IMR-90 (cell line): ENCODE measurements around the gene CEBPB.

Experiments used
- POLR2A ChIP-seq: IDR thresholded peaks from 2 replicates; pipeline ENCODE4 v1.6.1; 2012; ENCODE audit warnings: mild to moderate bottlenecking, low read depth, low read length
- TF ChIP-seq, protein P1 (sequence below): conservative IDR thresholded peaks from 2 replicates; pipeline ENCODE4 v1.5.1; 2012; ENCODE audit warnings: mild to moderate bottlenecking, low read depth, low read length, improper control_type of control experiment

DNA sequence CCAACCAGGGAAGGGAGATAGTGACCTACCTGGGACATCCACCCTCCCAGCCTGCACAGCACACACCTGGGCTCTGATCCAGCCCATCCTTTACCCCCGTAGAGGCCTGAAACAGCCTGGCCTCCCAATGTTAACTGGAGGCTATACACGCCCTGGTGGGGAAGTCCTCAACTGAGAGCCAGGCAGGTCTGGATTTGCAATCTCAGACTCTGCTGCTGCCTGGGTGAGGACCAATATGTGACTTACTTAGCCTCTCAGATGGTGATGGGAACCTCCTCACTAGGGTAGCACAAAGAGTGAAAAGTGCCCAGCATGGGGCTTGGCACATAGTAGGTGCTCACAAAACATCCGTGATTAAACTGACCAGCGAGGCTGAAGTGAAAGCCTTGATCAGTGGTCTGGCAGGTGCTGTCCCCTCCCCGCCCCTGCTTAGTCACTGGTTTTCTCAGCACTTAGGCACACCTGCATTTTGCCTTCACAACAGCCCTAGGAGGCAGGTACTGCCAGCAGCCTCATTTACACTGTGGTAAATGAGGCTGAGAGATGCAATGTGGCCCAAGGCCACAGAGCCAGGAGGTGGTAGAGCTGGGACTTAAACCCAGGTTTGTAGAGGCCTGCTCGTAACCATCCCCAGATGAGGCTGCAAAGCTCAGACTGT lies 49.5 kb upstream of the CEBPB start:
- TF ChIP-seq, protein P1, sequence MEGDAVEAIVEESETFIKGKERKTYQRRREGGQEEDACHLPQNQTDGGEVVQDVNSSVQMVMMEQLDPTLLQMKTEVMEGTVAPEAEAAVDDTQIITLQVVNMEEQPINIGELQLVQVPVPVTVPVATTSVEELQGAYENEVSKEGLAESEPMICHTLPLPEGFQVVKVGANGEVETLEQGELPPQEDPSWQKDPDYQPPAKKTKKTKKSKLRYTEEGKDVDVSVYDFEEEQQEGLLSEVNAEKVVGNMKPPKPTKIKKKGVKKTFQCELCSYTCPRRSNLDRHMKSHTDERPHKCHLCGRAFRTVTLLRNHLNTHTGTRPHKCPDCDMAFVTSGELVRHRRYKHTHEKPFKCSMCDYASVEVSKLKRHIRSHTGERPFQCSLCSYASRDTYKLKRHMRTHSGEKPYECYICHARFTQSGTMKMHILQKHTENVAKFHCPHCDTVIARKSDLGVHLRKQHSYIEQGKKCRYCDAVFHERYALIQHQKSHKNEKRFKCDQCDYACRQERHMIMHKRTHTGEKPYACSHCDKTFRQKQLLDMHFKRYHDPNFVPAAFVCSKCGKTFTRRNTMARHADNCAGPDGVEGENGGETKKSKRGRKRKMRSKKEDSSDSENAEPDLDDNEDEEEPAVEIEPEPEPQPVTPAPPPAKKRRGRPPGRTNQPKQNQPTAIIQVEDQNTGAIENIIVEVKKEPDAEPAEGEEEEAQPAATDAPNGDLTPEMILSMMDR = no peak
- TF ChIP-seq POLR2A = no peak
